ENCODE data around the gene ADCY9. TPM values are rescaled to one million over a fixed set of nuclear protein-coding genes. Genes with fewer than 3 reads are reported as not detected.

The ADCY9 gene
- total RNA-seq, 1 experiment from 2014 or later, result 7.1 TPM

- CTCF ChIA-PET, result no interaction called here
- no TSS peak for BruUV-seq (replicated peaks)
- no peak for DNase-seq
- Mint-ChIP-seq H3K27me3 (ENCODE audit: unreplicated experiment) (no peaks in the 10 kb centered on the region), H3K9me3 (ENCODE audit: low read depth, unreplicated experiment) (no peaks in the 10 kb centered on the region), H3K4me3 (ENCODE audit: low read depth, unreplicated experiment) (no peak overlapping the region), H3K27ac (ENCODE audit: unreplicated experiment) (no peak overlapping the region), H3K4me1 (ENCODE audit: low read depth, unreplicated experiment) (no peaks in the 10 kb centered on the region), H3K36me3 (ENCODE audit: insufficient read depth, unreplicated experiment) (no peaks in the 10 kb centered on the region)
- intact Hi-C loops (cut with micrococcal nuclease; ENCODE audit: unreplicated experiment), result no loop called here
- TF ChIP-seq CTCF (IDR thresholded peaks at IDR 0.05; ENCODE audit: unreplicated experiment), result no peak
Measured at GRCh38 chr16:4003166-4003565, 113.1 kb downstream of the ADCY9 start.

GRCh38 chr16:4002121-4002520, 114.1 kb downstream of the ADCY9 start:
- H3K4me3 Mint-ChIP-seq (ENCODE audit: low read depth, unreplicated experiment), result no peak overlapping the region
- intact Hi-C loops (cut with micrococcal nuclease; ENCODE audit: unreplicated experiment), result no loop called here

GRCh38 chr16:3999479-4000325, 116.5 kb downstream of the ADCY9 start:
- no peaks in the 10 kb centered on the region for H3K4me1 Mint-ChIP-seq (ENCODE audit: low read depth, unreplicated experiment)
- no peaks in the 10 kb centered on the region for H3K9me3 Mint-ChIP-seq (ENCODE audit: low read depth, unreplicated experiment)
- no peak overlapping the region for H3K4me3 Mint-ChIP-seq (ENCODE audit: low read depth, unreplicated experiment)
- DNase-seq, result no peak
- no peaks in the 10 kb centered on the region for H3K27me3 Mint-ChIP-seq (ENCODE audit: unreplicated experiment)
- TF ChIP-seq CTCF (IDR thresholded peaks at IDR 0.05; ENCODE audit: unreplicated experiment), result no peak
- intact Hi-C loops (cut with micrococcal nuclease; ENCODE audit: unreplicated experiment), result no loop called here
- no peaks in the 10 kb centered on the region for H3K36me3 Mint-ChIP-seq (ENCODE audit: insufficient read depth, unreplicated experiment)
- H3K27ac Mint-ChIP-seq (ENCODE audit: unreplicated experiment), result no peak overlapping the region
- no TSS peak for BruUV-seq (replicated peaks)
- CTCF ChIA-PET, result no interaction called here

More at GRCh38 chr16:4002121-4002520, 114.1 kb downstream of the ADCY9 start:
- CTCF ChIA-PET, result interaction anchor here (0.6 kb wide), 1 partner anchor 170 kb away, joined by 8 read pairs; no protein-coding TSS in a partner anchor
- no peak for DNase-seq
- no peaks in the 10 kb centered on the region for H3K27me3 Mint-ChIP-seq (ENCODE audit: unreplicated experiment)
- H3K36me3 Mint-ChIP-seq (ENCODE audit: insufficient read depth, unreplicated experiment), result no peaks in the 10 kb centered on the region
- no peaks in the 10 kb centered on the region for H3K4me1 Mint-ChIP-seq (ENCODE audit: low read depth, unreplicated experiment)
- H3K27ac Mint-ChIP-seq (ENCODE audit: unreplicated experiment), result no peak overlapping the region
- H3K9me3 Mint-ChIP-seq (ENCODE audit: low read depth, unreplicated experiment), result no peaks in the 10 kb centered on the region
- TF ChIP-seq CTCF (IDR thresholded peaks at IDR 0.05; ENCODE audit: unreplicated experiment), result no peak
- BruUV-seq (replicated peaks), result no TSS peak

GRCh38 chr16:3998793-3999478, 117.3 kb downstream of the ADCY9 start:
- no peak overlapping the region for H3K27ac Mint-ChIP-seq (ENCODE audit: unreplicated experiment)
- H3K4me3 Mint-ChIP-seq (ENCODE audit: low read depth, unreplicated experiment), result no peak overlapping the region
- H3K9me3 Mint-ChIP-seq (ENCODE audit: low read depth, unreplicated experiment), result no peaks in the 10 kb centered on the region
- no peaks in the 10 kb centered on the region for H3K27me3 Mint-ChIP-seq (ENCODE audit: unreplicated experiment)
- no peak for DNase-seq
- no peak for TF ChIP-seq CTCF (IDR thresholded peaks at IDR 0.05; ENCODE audit: unreplicated experiment)
- CTCF ChIA-PET, result no interaction called here
- H3K4me1 Mint-ChIP-seq (ENCODE audit: low read depth, unreplicated experiment), result no peaks in the 10 kb centered on the region
- intact Hi-C loops (cut with micrococcal nuclease; ENCODE audit: unreplicated experiment), result no loop called here
- H3K36me3 Mint-ChIP-seq (ENCODE audit: insufficient read depth, unreplicated experiment), result no peaks in the 10 kb centered on the region
- no TSS peak for BruUV-seq (replicated peaks)
